ENCODE data around the gene CRIP3. TPM values are rescaled to one million over a fixed set of nuclear protein-coding genes. Genes with fewer than 3 reads are reported as not detected.
A peak's percentile ranks its signal among the peaks of the same experiment; 100 is the strongest.

CRIP3 gene
- total RNA-seq, 1 experiment from 2014 or later, result 44.7 TPM

DNA sequence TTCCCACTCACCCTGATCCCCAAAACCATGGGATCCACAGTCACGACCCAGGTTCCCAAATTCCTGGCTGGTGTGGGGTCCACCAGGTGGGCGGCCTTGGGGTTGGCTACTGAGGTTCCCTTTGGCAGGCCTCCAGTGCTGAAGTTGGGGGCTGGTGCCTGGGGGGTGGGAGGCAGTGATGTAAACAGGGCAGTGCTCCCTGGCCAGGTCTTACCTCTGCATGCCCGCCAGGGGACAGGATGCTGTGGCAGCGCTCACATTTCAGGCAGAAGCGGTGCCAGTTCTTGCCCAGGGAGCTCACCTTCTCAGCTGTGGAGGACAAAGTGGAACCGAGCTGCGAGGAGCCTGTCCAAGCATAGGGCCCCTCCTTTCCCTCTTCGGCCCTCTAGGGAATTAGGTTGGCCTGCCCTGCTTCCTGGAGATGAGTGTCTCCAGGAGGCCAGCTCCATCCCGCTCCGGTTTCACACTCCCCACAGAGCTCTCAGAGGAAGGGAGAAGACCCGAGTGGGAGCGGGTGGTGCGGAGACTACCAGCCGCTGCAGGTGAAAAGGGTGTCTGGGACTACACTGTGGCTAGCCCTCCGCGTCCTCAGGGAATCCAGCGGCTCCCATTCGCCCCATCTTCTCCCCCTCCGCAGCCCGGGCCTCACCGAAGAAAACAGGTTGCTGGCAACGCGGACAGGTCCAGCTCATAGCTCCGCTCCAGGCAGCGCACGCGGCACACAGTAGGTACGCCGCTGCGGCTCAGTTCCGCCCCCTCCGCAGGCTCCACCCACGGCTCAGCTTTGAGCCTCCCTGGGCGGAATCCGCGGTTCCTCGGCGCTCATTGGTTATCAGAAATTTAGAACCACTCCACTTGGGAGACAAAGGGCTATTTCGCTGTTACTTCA is at the start of gene CRIP3 (continued):
- TF ChIP-seq ESRRA (CRISPR knock-in tag; IDR thresholded peaks at IDR 0.05; ENCODE audit: borderline replicate concordance) (no peak), SP1 (CRISPR knock-in tag; conservative IDR thresholded peaks at IDR 0.05) (peak; percentile 56; the same call in 1 of the 2 replicates), TCF7 (CRISPR knock-in tag; IDR thresholded peaks at IDR 0.05; ENCODE audit: low read depth) (no peak), FOXP1 (CRISPR knock-in tag; IDR thresholded peaks at IDR 0.05; ENCODE audit: borderline replicate concordance) (0 out of 2 replicates have a peak, but pooled peaks have one; percentile 70), ZNF396 (CRISPR knock-in tag; IDR thresholded peaks at IDR 0.05; ENCODE audit: borderline replicate concordance) (no peak)
- TF ChIP-seq, protein P1, sequence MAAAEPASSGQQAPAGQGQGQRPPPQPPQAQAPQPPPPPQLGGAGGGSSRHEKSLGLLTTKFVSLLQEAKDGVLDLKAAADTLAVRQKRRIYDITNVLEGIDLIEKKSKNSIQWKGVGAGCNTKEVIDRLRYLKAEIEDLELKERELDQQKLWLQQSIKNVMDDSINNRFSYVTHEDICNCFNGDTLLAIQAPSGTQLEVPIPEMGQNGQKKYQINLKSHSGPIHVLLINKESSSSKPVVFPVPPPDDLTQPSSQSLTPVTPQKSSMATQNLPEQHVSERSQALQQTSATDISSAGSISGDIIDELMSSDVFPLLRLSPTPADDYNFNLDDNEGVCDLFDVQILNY (CRISPR knock-in tag; IDR thresholded peaks at IDR 0.05), result peak; percentile 88; the same call in 1 of the 2 replicates
- TF ChIP-seq, protein P2, sequence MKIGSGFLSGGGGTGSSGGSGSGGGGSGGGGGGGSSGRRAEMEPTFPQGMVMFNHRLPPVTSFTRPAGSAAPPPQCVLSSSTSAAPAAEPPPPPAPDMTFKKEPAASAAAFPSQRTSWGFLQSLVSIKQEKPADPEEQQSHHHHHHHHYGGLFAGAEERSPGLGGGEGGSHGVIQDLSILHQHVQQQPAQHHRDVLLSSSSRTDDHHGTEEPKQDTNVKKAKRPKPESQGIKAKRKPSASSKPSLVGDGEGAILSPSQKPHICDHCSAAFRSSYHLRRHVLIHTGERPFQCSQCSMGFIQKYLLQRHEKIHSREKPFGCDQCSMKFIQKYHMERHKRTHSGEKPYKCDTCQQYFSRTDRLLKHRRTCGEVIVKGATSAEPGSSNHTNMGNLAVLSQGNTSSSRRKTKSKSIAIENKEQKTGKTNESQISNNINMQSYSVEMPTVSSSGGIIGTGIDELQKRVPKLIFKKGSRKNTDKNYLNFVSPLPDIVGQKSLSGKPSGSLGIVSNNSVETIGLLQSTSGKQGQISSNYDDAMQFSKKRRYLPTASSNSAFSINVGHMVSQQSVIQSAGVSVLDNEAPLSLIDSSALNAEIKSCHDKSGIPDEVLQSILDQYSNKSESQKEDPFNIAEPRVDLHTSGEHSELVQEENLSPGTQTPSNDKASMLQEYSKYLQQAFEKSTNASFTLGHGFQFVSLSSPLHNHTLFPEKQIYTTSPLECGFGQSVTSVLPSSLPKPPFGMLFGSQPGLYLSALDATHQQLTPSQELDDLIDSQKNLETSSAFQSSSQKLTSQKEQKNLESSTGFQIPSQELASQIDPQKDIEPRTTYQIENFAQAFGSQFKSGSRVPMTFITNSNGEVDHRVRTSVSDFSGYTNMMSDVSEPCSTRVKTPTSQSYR (CRISPR knock-in tag; IDR thresholded peaks at IDR 0.05), result 0 out of 2 replicates have a peak, but pooled peaks have one; percentile 24
- TF ChIP-seq, protein P3, sequence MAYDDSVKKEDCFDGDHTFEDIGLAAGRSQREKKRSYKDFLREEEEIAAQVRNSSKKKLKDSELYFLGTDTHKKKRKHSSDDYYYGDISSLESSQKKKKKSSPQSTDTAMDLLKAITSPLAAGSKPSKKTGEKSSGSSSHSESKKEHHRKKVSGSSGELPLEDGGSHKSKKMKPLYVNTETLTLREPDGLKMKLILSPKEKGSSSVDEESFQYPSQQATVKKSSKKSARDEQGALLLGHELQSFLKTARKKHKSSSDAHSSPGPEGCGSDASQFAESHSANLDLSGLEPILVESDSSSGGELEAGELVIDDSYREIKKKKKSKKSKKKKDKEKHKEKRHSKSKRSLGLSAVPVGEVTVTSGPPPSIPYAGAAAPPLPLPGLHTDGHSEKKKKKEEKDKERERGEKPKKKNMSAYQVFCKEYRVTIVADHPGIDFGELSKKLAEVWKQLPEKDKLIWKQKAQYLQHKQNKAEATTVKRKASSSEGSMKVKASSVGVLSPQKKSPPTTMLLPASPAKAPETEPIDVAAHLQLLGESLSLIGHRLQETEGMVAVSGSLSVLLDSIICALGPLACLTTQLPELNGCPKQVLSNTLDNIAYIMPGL (CRISPR knock-in tag; IDR thresholded peaks at IDR 0.05), result peak; percentile 44; the same call in 1 of the 2 replicates
- TF ChIP-seq, protein P4, sequence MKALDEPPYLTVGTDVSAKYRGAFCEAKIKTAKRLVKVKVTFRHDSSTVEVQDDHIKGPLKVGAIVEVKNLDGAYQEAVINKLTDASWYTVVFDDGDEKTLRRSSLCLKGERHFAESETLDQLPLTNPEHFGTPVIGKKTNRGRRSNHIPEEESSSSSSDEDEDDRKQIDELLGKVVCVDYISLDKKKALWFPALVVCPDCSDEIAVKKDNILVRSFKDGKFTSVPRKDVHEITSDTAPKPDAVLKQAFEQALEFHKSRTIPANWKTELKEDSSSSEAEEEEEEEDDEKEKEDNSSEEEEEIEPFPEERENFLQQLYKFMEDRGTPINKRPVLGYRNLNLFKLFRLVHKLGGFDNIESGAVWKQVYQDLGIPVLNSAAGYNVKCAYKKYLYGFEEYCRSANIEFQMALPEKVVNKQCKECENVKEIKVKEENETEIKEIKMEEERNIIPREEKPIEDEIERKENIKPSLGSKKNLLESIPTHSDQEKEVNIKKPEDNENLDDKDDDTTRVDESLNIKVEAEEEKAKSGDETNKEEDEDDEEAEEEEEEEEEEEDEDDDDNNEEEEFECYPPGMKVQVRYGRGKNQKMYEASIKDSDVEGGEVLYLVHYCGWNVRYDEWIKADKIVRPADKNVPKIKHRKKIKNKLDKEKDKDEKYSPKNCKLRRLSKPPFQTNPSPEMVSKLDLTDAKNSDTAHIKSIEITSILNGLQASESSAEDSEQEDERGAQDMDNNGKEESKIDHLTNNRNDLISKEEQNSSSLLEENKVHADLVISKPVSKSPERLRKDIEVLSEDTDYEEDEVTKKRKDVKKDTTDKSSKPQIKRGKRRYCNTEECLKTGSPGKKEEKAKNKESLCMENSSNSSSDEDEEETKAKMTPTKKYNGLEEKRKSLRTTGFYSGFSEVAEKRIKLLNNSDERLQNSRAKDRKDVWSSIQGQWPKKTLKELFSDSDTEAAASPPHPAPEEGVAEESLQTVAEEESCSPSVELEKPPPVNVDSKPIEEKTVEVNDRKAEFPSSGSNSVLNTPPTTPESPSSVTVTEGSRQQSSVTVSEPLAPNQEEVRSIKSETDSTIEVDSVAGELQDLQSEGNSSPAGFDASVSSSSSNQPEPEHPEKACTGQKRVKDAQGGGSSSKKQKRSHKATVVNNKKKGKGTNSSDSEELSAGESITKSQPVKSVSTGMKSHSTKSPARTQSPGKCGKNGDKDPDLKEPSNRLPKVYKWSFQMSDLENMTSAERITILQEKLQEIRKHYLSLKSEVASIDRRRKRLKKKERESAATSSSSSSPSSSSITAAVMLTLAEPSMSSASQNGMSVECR (CRISPR knock-in tag; IDR thresholded peaks at IDR 0.05; ENCODE audit: borderline replicate concordance), result peak; percentile 67; the same call in 1 of the 2 replicates
- TF ChIP-seq, protein P5, sequence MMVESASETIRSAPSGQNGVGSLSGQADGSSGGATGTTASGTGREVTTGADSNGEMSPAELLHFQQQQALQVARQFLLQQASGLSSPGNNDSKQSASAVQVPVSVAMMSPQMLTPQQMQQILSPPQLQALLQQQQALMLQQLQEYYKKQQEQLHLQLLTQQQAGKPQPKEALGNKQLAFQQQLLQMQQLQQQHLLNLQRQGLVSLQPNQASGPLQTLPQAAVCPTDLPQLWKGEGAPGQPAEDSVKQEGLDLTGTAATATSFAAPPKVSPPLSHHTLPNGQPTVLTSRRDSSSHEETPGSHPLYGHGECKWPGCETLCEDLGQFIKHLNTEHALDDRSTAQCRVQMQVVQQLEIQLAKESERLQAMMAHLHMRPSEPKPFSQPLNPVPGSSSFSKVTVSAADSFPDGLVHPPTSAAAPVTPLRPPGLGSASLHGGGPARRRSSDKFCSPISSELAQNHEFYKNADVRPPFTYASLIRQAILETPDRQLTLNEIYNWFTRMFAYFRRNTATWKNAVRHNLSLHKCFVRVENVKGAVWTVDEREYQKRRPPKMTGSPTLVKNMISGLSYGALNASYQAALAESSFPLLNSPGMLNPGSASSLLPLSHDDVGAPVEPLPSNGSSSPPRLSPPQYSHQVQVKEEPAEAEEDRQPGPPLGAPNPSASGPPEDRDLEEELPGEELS (CRISPR knock-in tag; IDR thresholded peaks at IDR 0.05), result peak; percentile 73; the same call in 1 of the 2 replicates

All from WTC11 (cell line).